Activated CD4-positive, alpha-beta T cell treated with anti-CD3 and anti-CD28 coated beads for 48 hours (primary cell): ENCODE measurements around the gene TEC.

Experiments used
- DNase-seq: peaks from one replicate; pipeline ENCODE4 v3.0.0-alpha.2; 2020

TEC gene

GRCh38 chr4:48116582-48116981, 153.1 kb downstream of the TEC start:
- no peak for DNase-seq

DNA sequence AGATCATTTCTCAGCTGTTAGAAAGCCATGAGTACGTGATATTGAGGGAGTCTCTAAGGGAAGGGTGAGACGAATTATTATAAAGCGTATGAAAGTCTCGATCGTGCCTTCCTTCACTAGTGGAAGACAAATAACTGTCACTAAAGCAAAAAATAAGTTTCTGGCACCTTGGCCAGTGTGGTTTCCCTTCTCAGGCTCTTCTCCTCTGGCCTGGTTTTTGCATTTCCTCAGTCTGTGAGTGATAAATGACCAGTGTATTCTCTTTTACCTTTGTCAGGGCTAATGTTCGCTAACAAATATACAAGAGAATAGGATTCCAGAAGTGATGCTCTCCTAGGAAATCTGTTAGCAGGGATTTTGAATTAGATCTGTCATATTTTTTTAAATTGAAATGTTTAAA, 155.2 kb downstream of the TEC start:
- DNase-seq: no peak

GRCh38 chr4:48112017-48112667, 157.5 kb downstream of the TEC start:
- no peak for DNase-seq

GRCh38 chr4:48110452-48110978, 159.1 kb downstream of the TEC start:
- no peak for DNase-seq

GRCh38 chr4:48109413-48110263, 160.0 kb downstream of the TEC start:
- no peak for DNase-seq

- DNase-seq: no peak
Observed at GRCh38 chr4:48108309-48109073, 161.1 kb downstream of the TEC start.

- no peak for DNase-seq
Observed at GRCh38 chr4:48105230-48105629, 164.4 kb downstream of the TEC start.

DNA sequence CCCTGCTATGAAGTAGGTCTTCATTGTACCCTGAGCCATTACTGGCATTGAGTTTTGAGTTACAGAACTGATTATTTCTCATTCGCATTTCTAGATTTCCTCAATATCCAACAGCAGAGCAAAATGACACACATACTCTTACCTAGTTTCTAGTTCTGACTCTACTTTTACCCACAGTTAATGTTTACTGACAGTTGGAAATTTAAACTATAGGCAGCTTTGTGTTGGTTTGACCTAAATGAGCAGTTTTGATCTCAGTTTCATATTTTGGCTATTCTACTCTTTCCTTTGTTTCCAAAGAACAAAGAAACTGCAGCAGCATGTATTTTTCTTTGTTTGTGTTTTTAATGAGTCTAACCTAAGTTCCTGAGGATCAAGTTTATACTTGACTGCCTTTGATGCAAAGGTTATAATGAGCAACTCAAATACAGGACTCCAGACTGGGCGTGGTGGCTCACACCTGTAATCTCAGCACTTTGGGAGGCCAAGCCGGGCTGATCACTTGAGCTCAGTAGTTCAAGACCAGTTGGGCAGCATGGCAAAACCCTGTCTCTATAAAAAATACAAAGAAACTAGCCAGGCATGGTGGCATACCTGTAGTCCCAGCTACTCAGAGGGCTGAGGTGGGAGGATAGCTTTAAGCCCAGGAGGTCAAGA, 166.0 kb downstream of the TEC start:
- peak; percentile 45 for DNase-seq

DNA sequence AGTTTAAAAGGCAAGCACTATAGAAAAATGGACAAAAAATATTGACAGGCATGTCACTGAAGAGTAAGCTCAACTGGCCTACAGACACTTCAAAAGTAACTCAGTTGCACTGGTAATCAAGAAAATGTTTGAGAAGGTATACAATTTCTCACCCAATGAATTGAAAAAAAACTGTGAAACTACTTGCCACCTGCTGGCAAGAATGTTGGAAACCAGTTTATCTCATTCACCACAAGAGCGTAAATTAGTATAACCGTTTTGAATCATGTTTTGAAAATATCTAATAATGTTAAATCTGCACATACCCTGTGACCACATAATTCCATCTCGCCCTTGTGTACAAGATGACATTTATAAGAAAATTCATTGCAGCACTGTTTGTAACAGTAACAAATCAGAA, 167.3 kb downstream of the TEC start:
- DNase-seq: no peak

DNA sequence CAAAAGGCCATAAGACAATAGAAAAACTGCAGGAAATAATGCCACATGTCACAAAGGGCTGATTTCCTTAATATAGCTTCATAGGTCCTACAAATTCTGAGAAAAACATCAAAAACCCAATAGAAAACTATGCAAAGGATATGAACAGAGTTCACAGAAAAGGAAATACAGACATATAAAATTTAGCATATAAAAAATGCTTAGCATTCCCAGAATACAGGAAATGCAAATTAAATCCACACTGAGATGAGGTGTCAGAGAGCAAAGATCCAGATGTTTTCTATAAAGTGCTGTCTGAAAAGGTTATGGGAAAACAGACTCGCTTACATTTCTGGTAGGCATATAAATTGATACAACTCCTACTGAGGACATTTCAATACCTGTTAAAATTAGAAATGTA, 169.4 kb downstream of the TEC start:
- DNase-seq: no peak

DNA sequence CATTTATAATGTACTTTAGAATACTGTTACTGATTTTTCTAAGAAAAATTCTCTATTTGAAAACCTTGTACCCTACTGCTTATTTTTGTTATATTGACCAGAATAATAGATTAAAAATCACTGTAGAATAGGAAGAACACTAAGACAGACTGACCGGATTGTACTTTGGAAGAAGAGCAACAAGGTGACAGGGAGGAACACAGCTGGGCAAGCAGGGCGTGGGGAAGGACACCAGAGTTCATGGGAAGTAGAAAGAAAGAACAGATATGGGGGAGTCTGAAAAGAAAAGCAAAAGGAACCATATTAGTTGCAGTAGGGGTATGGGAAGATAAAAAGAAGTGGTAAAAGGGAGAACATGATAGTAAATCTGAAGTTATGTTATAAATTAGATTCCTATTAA, 174.2 kb downstream of the TEC start:
- DNase-seq: no peak

GRCh38 chr4:48093991-48094416, 175.6 kb downstream of the TEC start:
- peak; percentile 74 for DNase-seq

- no peak for DNase-seq
Observed at GRCh38 chr4:48090621-48091020, 179.0 kb downstream of the TEC start.

- no peak for DNase-seq
Observed at GRCh38 chr4:48085821-48086589, 183.6 kb downstream of the TEC start.
